Measurements from ENCODE around the gene ZNF215.
"Not testable (repeated sequence)": the region's sequence is repeated elsewhere in the genome, so short reads cannot be mapped to it uniquely, and the experiment has no call there.

The ZNF215 gene

GRCh38 chr11:6926208-6927029 lies at the start of gene ZNF215:
Gene ZNF215, plus strand, starts transcription at chr11:6926426. Its CDS starts 5,847 bp downstream, at chr11:6932273.
- DNase-seq (ENCODE audit: low read depth), result no peak

DNA sequence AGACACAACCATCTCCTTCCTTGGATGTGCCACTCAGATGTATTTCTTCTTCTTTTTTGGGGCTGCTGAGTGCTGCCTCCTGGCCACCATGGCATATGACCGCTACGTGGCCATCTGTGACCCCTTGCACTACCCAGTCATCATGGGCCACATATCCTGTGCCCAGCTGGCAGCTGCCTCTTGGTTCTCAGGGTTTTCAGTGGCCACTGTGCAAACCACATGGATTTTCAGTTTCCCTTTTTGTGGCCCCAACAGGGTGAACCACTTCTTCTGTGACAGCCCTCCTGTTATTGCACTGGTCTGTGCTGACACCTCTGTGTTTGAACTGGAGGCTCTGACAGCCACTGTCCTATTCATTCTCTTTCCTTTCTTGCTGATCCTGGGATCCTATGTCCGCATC lies 49.3 kb upstream of the ZNF215 start:
- DNase-seq (ENCODE audit: low read depth), result no peak

DNA sequence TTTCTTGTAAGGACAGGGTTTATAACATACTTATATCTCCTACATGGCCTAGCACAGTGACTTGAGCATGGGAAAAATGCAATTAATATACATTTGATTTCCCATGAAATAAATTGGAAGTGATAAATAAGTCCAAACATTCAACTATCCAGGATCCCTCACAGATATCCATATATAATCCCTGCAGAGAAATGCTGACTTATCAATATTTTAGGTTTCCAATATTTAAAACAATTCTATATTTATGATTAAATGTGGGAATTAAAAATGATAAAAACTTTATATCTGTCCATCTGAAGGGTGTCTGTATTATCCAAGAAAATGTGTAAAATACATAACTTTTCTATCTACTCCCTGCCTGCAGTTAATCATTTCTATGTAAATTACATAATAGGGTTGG lies 43.5 kb upstream of the ZNF215 start:
- DNase-seq (ENCODE audit: low read depth), result no peak

- DNase-seq (ENCODE audit: low read depth), result not testable (repeated sequence)
These were observed 38.5 kb upstream of the ZNF215 start for GRCh38 chr11:6887711-6888110.

DNA sequence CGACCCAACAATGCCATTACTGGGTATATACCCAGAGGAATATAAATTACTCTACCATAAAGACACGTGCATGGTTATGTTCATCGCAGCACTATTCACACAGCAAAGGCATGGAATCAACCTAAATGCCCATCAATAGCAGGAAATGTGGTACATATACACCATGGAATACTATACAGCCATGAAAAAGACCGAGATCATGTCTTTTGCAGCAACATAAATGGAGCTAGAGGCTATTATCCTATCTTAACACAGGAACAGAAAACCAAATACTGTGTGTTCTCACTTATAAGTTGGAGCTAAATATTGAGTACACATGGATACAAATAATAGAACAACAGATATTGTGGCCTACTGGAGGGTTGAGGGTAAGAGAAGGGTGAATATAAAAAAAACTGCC lies 37.4 kb upstream of the ZNF215 start:
- no peak for DNase-seq (ENCODE audit: low read depth)

DNA sequence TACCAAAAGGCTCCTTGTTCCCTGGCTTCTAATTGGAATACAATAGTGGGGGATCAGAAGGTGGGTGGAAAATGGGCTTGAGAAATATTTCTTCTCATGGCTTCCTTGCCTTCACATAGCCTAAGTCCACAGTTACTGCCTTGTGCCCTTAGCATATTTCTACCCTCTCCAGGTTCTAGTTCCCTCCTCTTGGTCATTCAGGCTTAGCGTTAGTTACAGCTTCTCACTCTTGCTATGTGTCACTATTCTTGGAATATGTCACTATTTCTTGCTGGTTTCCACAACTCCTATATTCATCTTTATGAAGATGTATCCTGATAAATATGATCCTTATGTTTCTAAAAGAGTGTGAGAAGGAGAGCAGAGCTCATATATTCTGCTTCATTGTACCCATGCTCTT lies 36.4 kb upstream of the ZNF215 start:
- no peak for DNase-seq (ENCODE audit: low read depth)

DNA sequence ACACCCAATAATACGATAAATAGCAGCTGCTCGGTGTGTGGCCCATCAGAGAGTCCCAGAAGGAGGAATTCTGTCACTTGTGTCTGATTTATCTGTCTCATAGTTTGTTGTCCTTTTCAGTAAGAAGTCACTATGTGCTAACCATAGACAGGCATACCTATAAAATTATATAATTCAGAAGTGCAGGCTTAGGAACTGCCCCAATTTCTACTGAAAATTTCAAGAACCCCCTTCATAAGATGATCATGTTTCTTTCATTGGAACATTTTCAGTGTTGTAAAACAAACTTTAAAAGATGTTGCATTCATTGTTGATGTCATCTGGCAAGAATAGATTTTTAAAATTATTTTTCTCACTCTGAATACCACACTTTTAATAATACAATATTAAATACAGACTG lies 33.8 kb upstream of the ZNF215 start, which contains the start of gene OR2D2:
TSS of gene OR2D2 (minus strand) at position 101 of the 400 bp plus-strand sequence. CDS start at position 101, 0 bp downstream.
- no peak for DNase-seq (ENCODE audit: low read depth)

DNA sequence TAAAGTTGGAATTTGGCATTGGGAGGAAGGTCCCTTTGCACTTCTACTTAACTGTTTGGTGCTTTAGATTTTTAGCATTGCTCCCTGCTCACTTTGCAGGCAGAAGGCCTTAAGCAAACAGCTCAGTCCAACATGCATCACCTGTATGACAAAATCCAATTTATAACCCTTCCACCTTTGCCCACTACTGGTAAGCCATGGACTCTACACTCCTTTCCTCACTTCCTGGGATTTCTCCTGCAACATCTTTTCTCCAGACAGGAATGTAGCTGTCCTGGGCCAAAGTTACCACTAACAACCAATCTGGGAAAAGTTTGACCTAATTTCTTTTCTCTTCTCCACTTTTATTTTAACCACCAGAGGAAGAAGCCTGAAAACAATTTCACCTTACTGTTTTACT lies 32.1 kb upstream of the ZNF215 start:
- DNase-seq (ENCODE audit: low read depth), result no peak

- DNase-seq (ENCODE audit: low read depth), result no peak
These were observed 31.2 kb upstream of the ZNF215 start for GRCh38 chr11:6895010-6895409.

DNA sequence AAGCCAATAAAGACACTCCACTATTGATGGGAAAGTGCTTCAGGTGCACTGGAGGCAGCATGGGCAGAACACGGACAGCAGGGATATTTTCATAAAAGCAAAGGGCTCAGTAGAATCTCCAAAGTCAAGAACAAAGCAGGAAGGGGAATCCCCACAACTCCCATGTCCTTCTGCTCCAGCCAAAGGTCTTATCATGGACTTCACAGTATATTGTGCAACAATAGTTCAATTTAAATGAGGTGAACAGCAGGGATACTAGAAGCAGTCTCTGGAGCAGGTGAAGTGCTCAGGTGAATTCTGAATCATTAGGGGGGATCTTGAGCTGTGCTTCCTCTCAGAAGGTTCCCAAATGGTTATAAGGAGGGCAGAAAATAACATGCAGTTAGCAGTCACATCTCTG lies 27.3 kb upstream of the ZNF215 start:
- no peak for DNase-seq (ENCODE audit: low read depth)

DNA sequence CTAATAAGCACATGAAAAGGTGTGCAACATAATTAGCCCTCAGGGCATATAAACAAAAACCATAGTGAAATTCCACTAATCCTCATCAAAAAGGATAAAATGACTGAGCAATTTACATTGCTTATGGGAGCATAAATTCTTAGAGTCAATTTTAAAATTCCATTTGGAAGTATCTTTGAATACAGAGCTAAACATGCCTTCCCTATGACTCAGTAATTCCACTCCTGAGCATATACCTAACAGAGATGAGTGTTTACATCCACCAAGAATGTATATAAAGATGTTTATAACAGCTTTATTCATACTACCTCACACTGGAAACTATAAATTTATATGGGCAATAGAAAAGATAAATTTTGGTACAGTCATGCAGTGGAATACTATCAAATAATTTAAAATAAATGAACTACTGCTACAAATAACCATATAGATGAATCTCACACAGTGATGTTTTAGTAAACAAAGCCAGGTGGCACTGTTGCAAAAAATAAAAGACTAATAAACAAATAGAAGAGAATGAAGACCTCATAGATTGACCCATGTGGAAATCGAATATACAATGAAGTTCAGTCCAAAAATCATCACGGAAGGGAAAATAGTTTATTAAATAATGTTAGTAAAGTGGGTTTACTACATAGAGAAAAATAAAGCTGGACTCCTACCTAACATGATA lies 25.8 kb upstream of the ZNF215 start:
- DNase-seq (ENCODE audit: low read depth), result no peak

DNA sequence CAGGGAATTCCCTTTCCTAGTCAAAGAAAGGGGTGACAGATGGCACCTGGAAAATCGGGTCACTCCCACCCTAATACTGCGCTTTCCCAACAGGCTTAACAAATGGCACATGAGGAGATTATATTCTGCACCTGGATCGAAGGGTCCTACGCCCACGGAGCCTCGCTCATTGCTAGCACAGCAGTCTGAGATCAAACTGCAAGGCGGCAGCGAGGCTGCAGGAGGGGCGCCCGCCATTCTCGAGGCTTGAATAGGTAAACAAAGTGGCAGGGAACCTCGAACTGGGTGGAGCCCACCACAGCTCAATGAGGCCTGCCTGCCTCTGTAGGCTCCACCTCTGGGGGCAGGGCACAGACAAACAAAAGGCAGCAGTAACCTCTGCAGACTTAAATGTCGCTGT lies 21.4 kb upstream of the ZNF215 start:
- not testable (repeated sequence) for DNase-seq (ENCODE audit: low read depth)

DNA sequence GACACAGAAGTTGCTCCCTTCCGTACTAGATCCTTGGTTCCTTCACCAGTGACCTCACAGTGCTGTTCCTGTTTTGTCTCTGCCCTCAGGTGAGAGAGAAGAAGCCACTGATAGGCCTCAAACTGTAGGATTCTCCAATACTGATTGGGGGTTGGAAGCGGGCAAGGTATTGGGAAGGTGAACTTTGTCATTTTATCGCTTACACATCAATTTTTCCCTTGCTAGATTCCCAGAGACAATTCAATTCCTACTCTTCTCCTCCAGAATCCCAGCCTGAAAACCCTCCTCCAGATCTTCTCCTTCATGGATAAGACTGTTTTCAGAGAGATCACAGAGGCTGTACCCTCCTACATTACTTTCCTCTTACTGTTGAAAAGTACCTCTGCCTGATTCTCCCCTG lies 14.8 kb upstream of the ZNF215 start:
- DNase-seq (ENCODE audit: low read depth), result no peak

- DNase-seq (ENCODE audit: low read depth), result no peak
These were observed 14.3 kb upstream of the ZNF215 start for GRCh38 chr11:6911948-6912347.

- no peak for DNase-seq (ENCODE audit: low read depth)
These were observed 6.5 kb upstream of the ZNF215 start for GRCh38 chr11:6919698-6920097.

DNA sequence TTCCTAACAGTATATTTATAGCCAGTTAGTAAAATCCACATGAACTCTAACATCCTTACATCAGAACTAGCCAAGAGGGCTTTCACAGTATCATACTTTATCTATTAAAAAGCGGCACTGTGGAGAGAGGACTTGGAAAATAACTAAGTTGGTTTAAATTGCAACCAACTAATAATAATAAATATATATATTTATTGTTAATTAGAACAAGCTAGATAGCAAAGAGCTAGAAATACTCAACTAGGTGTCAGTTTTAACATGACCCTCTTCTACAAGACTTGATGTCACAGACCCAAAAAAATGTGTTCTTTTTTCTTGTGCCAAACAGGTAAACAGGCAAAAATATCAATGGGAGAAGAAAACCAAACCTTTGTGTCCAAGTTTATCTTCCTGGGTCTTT lies 5.5 kb upstream of the ZNF215 start, which contains the start of gene OR2D3:
TSS of gene OR2D3 (plus strand) at position 301 of the 400 bp plus-strand sequence. CDS start at position 301, 0 bp downstream.
- no peak for DNase-seq (ENCODE audit: low read depth)

- DNase-seq (ENCODE audit: low read depth), result no peak
These were observed 1.1 kb upstream of the ZNF215 start for GRCh38 chr11:6925007-6925577.

- no peak for DNase-seq (ENCODE audit: low read depth)
These were observed 504 bp upstream of the ZNF215 start for GRCh38 chr11:6925636-6926207.

DNA sequence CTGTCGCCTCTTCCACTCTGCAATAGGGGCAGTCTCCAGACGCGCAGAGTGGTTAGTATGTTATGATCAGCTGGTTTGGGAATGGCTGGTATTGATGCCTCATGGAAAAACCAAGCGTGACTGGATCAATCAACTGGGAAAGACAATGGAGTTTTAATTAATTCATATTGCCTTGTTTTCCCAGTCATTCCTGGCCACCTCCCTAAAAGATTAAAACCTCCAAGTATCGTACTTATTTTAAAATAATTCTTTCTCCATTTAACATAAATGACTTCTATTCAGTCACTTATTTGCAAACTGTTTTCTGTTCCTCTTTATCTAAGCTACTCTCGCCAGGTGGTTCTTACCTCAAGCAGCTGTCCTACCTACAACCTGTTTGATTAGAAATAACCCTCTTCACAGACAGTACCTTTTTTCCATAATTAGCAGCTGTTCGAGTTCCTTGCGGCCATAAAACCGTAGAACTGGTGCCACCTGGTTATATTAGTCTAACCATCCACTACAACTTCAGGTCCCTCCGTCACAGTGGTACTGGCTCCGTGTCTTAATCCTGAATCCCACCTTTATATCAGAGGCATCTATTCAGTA lies 898 bp downstream of the ZNF215 start:
- DNase-seq (ENCODE audit: low read depth), result no peak

DNA sequence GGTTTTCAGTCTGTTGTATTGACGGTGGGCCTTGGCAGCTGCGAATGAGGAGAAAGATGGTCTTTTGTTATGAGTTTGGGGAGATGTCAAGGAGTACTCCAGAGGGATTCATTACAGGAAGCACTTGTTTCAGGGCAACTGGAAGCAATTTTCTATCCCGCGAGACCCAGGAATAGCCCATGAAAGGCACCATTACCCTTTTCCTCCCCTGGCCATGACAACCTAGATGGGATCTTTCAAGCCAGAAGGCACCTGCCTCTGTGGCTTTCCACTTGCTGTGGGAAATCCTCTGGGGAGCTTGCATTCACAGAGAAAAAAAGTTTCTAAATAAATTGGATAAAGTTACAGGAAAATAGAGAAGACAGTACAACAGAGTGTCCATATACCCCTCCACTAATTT lies 2.7 kb downstream of the ZNF215 start:
- DNase-seq (ENCODE audit: low read depth), result no peak

- no peak for DNase-seq (ENCODE audit: low read depth)
These were observed 5.0 kb downstream of the ZNF215 start for GRCh38 chr11:6931146-6931713.

- no peak for DNase-seq (ENCODE audit: low read depth)
These were observed 5.9 kb downstream of the ZNF215 start for GRCh38 chr11:6932145-6932544.
